ENCODE results near the gene TRAM2. TPM values are rescaled to one million over a fixed set of nuclear protein-coding genes. Genes with fewer than 3 reads are reported as not detected.
"Not testable (repeated sequence)": the region's sequence is repeated elsewhere in the genome, so short reads cannot be mapped to it uniquely, and the experiment has no call there.

TRAM2 gene
- total and polyA plus RNA-seq, 4 experiments from 2014 or later = 2.7 to 11.3 (median 7.5) TPM

GRCh38 chr6:52489881-52490280, 87.0 kb downstream of the TRAM2 start:
- Histone ChIP-seq H3K9me3 (ENCODE audit: control insufficient read depth in 1 of 2, low read length in 2 of 2) (no peaks in the 10 kb centered on the region), H3K27me3 (ENCODE audit: insufficient read depth, low read length) (no peaks in the 10 kb centered on the region), H3K27ac (ENCODE audit: low read depth, low read length) (no peak overlapping the region), H3K36me3 (ENCODE audit: insufficient read depth, low read length) (no peaks in the 10 kb centered on the region), H3K4me3 (ENCODE audit: low read length in 2 of 2) (no peak overlapping the region), H3K4me1 (ENCODE audit: insufficient read depth, low read length) (no peaks in the 10 kb centered on the region)
- peaks cover 0 to 4% of the 10 kb centered on the region in 2 donors for H3K36me3 Mint-ChIP-seq
- H3K9me3 Mint-ChIP-seq = peaks cover 0 to 4% (median under 1%) of the 10 kb centered on the region in 8 donors
- intact Hi-C loops (cut with micrococcal nuclease) = no loop called here
- ChIA-PET CTCF (ENCODE audit: partially characterized antibody) (no interaction called here), POLR2A (ENCODE audit: partially characterized antibody) (no interaction called here)
- DNase-seq = no peak
- H3K4me1 Mint-ChIP-seq = no peaks in the 10 kb centered on the region
- H3K27me3 Mint-ChIP-seq = no peaks in the 10 kb centered on the region
- H3K27ac Mint-ChIP-seq = no peak overlapping the region
- no peak overlapping the region for H3K4me3 Mint-ChIP-seq

GRCh38 chr6:52483671-52484003, 93.2 kb downstream of the TRAM2 start:
- H3K4me1 Mint-ChIP-seq = no peaks in the 10 kb centered on the region
- ChIA-PET CTCF (ENCODE audit: partially characterized antibody) (no interaction called here), POLR2A (ENCODE audit: partially characterized antibody) (no interaction called here)
- Histone ChIP-seq H3K4me1 (ENCODE audit: insufficient read depth, low read length) (no peaks in the 10 kb centered on the region), H3K4me3 (ENCODE audit: low read length in 2 of 2) (no peak overlapping the region), H3K9me3 (ENCODE audit: control insufficient read depth in 1 of 2, low read length in 2 of 2) (no peaks in the 10 kb centered on the region), H3K27ac (ENCODE audit: low read depth, low read length) (no peak overlapping the region), H3K36me3 (ENCODE audit: insufficient read depth, low read length) (no peaks in the 10 kb centered on the region), H3K27me3 (ENCODE audit: insufficient read depth, low read length) (no peaks in the 10 kb centered on the region)
- intact Hi-C loops (cut with micrococcal nuclease) = no loop called here
- H3K36me3 Mint-ChIP-seq = peaks cover 0 to 7% of the 10 kb centered on the region in 2 donors
- no peak overlapping the region for H3K27ac Mint-ChIP-seq
- no peak for DNase-seq
- no peaks in the 10 kb centered on the region for H3K27me3 Mint-ChIP-seq
- no peaks in the 10 kb centered on the region for H3K9me3 Mint-ChIP-seq
- H3K4me3 Mint-ChIP-seq = no peak overlapping the region

DNA sequence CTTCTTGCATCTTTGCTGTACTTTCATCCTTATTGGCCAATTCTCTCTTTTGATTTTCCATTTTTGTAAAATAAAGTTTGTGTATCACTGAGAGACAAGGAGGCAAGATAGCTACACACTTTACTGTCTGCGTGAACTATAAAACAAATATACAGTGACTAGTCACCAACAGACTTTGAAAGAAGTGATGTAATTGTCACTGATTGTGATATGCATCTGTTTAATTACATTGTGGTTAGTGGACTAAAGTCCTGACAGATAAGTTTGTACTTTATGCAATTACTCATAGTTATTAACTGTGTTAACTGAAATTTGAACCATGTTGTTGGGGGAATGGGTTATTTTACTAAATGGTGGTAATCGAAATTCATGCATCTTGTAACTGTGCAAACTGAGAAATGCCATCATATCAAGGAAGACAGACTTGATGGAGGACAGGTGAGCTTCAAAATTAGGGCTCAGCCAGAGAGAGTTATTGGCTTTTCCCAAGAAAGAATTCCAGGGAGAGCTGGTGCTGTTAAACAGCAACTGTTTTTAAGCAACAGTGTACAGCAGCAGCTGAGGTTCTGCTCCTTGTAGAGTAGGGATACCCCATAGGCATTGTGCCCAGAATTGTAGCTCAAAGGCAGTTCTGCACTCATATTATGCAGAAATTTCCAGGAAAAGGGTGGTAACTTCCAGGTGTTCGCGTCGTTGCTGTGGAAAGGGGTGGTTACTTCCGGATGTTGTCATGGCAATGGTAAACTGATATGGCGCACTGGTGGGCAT, 93.8 kb downstream of the TRAM2 start:
- no peaks in the 10 kb centered on the region for H3K27me3 ChIP-seq (ENCODE audit: insufficient read depth, low read length)
- H3K27ac ChIP-seq (ENCODE audit: low read depth, low read length) = no peak overlapping the region
- H3K4me1 ChIP-seq (ENCODE audit: insufficient read depth, low read length) = no peaks in the 10 kb centered on the region
- H3K27ac Mint-ChIP-seq = no peak overlapping the region
- ChIA-PET POLR2A (ENCODE audit: partially characterized antibody) (no interaction called here), CTCF (ENCODE audit: partially characterized antibody) (no interaction called here)
- H3K9me3 Mint-ChIP-seq = no peaks in the 10 kb centered on the region
- H3K4me1 Mint-ChIP-seq = no peaks in the 10 kb centered on the region
- no peaks in the 10 kb centered on the region for H3K9me3 ChIP-seq (ENCODE audit: control insufficient read depth in 1 of 2, low read length in 2 of 2)
- H3K36me3 Mint-ChIP-seq = peaks cover 0 to 7% of the 10 kb centered on the region in 2 donors
- H3K36me3 ChIP-seq (ENCODE audit: insufficient read depth, low read length) = no peaks in the 10 kb centered on the region
- intact Hi-C loops (cut with micrococcal nuclease) = no loop called here
- no peak for DNase-seq
- no peaks in the 10 kb centered on the region for H3K27me3 Mint-ChIP-seq
- H3K4me3 ChIP-seq (ENCODE audit: low read length in 2 of 2) = no peak overlapping the region
- no peak overlapping the region for H3K4me3 Mint-ChIP-seq

DNA sequence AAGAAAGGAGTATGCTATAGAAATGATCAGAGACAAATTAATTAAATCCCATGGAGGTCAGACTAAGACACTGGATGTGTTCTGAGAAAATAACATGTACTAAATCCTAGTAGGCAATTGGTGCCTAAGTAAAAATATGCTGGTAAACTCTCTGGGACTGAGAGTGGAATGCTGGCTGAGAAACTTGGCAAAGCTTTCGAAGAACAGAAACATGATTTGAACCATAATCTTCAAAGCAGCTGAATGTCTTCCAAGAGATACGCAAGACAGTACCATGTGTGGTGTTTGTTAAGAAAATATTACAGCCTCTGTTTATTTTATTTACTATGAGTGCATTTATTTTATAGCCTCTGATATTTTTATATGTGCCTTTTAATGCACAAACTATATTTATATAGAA, 101.6 kb downstream of the TRAM2 start:
- CTCF ChIA-PET (ENCODE audit: partially characterized antibody) = no interaction called here
- Mint-ChIP-seq H3K27me3 (no peaks in the 10 kb centered on the region), H3K27ac (no peak overlapping the region), H3K36me3 (no peaks in the 10 kb centered on the region), H3K4me1 (no peaks in the 10 kb centered on the region), H3K9me3 (no peaks in the 10 kb centered on the region), H3K4me3 (no peak overlapping the region)
- Histone ChIP-seq H3K4me3 (ENCODE audit: low read length in 2 of 2) (no peak overlapping the region), H3K27me3 (ENCODE audit: insufficient read depth, low read length) (no peaks in the 10 kb centered on the region), H3K36me3 (ENCODE audit: insufficient read depth, low read length) (no peaks in the 10 kb centered on the region), H3K27ac (ENCODE audit: low read depth, low read length) (no peak overlapping the region), H3K4me1 (ENCODE audit: insufficient read depth, low read length) (no peaks in the 10 kb centered on the region), H3K9me3 (ENCODE audit: control insufficient read depth in 1 of 2, low read length in 2 of 2) (no peaks in the 10 kb centered on the region)
- POLR2A ChIA-PET (ENCODE audit: partially characterized antibody) = no interaction called here
- intact Hi-C loops (cut with micrococcal nuclease) = no loop called here
- DNase-seq = no peak

GRCh38 chr6:52474173-52474572, 102.7 kb downstream of the TRAM2 start:
- Mint-ChIP-seq H3K9me3 (no peaks in the 10 kb centered on the region), H3K4me3 (no peak overlapping the region), H3K4me1 (no peaks in the 10 kb centered on the region), H3K27ac (no peak overlapping the region), H3K36me3 (no peaks in the 10 kb centered on the region), H3K27me3 (peaks cover 0 to 4% of the 10 kb centered on the region in 2 donors)
- Histone ChIP-seq H3K27ac (ENCODE audit: low read depth, low read length) (no peak overlapping the region), H3K9me3 (ENCODE audit: control insufficient read depth in 1 of 2, low read length in 2 of 2) (no peaks in the 10 kb centered on the region), H3K4me1 (ENCODE audit: insufficient read depth, low read length) (no peaks in the 10 kb centered on the region), H3K27me3 (ENCODE audit: insufficient read depth, low read length) (no peaks in the 10 kb centered on the region), H3K4me3 (ENCODE audit: low read length in 2 of 2) (no peak overlapping the region), H3K36me3 (ENCODE audit: insufficient read depth, low read length) (no peaks in the 10 kb centered on the region)
- ChIA-PET POLR2A (ENCODE audit: partially characterized antibody) (no interaction called here), CTCF (ENCODE audit: partially characterized antibody) (interaction anchor here (1.0 kb wide), 1 partner anchor 176 kb away, joined by 3 read pairs; no protein-coding TSS in a partner anchor)
- no peak for DNase-seq
- intact Hi-C loops (cut with micrococcal nuclease) = no loop called here

GRCh38 chr6:52461194-52461593, 115.7 kb downstream of the TRAM2 start:
- H3K4me1 ChIP-seq (ENCODE audit: insufficient read depth, low read length); H3K9me3 ChIP-seq (ENCODE audit: control insufficient read depth in 1 of 2, low read length in 2 of 2); H3K27me3 Mint-ChIP-seq; H3K27ac ChIP-seq (ENCODE audit: low read depth, low read length); intact Hi-C loops (cut with micrococcal nuclease); H3K4me1 Mint-ChIP-seq; H3K4me3 ChIP-seq (ENCODE audit: low read length in 2 of 2); H3K27me3 ChIP-seq (ENCODE audit: insufficient read depth, low read length); CTCF ChIA-PET (ENCODE audit: partially characterized antibody); H3K4me3 Mint-ChIP-seq; DNase-seq; H3K9me3 Mint-ChIP-seq; H3K36me3 Mint-ChIP-seq; H3K36me3 ChIP-seq (ENCODE audit: insufficient read depth, low read length); POLR2A ChIA-PET (ENCODE audit: partially characterized antibody); H3K27ac Mint-ChIP-seq: not testable (repeated sequence)

DNA sequence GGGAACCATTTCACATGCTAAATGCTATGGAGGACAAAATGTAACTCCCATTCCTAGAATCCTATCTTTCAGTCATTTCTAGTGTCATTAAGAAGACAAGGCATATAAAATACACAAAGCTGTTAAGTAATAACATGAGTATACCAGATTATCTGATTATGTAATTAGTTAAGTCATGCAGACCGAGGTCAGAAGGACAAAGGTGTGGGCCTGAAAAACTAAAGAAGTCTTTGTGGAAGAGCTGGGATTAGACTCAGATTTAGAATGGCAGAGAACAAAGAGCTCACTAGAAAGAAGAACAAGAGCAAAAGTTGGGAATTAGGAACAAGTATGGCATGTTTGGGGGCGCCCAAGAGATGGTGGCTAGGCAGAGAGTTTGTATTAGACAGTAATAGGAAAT, 119.8 kb downstream of the TRAM2 start:
- Mint-ChIP-seq H3K27me3 (no peaks in the 10 kb centered on the region), H3K36me3 (peaks cover 0 to 20% of the 10 kb centered on the region in 2 donors), H3K27ac (no peak overlapping the region), H3K9me3 (peaks cover 0 to 6% (median 4%) of the 10 kb centered on the region in 8 donors), H3K4me3 (no peak overlapping the region), H3K4me1 (no peaks in the 10 kb centered on the region)
- ChIA-PET POLR2A (ENCODE audit: partially characterized antibody) (interaction anchor here (0.6 kb wide), 1 partner anchor 1268 kb away, joined by 4 read pairs; no protein-coding TSS in a partner anchor), CTCF (ENCODE audit: partially characterized antibody) (interaction anchor here (1.2 kb wide), 1 partner anchor 11 kb away, joined by 3 read pairs; no protein-coding TSS in a partner anchor)
- no peaks in the 10 kb centered on the region for H3K36me3 ChIP-seq (ENCODE audit: insufficient read depth, low read length)
- DNase-seq = no peak
- no peaks in the 10 kb centered on the region for H3K9me3 ChIP-seq (ENCODE audit: control insufficient read depth in 1 of 2, low read length in 2 of 2)
- no peaks in the 10 kb centered on the region for H3K27me3 ChIP-seq (ENCODE audit: insufficient read depth, low read length)
- intact Hi-C loops (cut with micrococcal nuclease) = no loop called here
- H3K27ac ChIP-seq (ENCODE audit: low read depth, low read length) = no peak overlapping the region
- H3K4me3 ChIP-seq (ENCODE audit: low read length in 2 of 2) = no peak overlapping the region
- H3K4me1 ChIP-seq (ENCODE audit: insufficient read depth, low read length) = no peaks in the 10 kb centered on the region

All from CD4-positive, alpha-beta memory T cell (primary cell).